Stimulated activated CD4-positive, alpha-beta T cell treated with anti-CD3 and anti-CD28 coated beads, Interleukin-15, amount 100 ng/mL, for 1 hour (primary cell): ENCODE measurements around the gene PIP4K2C.
"Not testable (repeated sequence)": the region's sequence is repeated elsewhere in the genome, so short reads cannot be mapped to it uniquely, and the experiment has no call there.

Experiments
- DNase-seq, 2 donors: peaks; one replicate each; pipeline ENCODE4 v3.0.0-alpha.2; 2020; ENCODE audit warnings: low read depth in 1 of 2, low spot score in 1 of 2

The PIP4K2C gene

GRCh38 chr12:57609101-57609780, 18.2 kb downstream of the PIP4K2C start:
- DNase-seq = no peak

- DNase-seq = no peak
Measured at GRCh38 chr12:57609781-57610553, 19.0 kb downstream of the PIP4K2C start.

- DNase-seq = no peak
Measured at GRCh38 chr12:57610554-57611107, 19.6 kb downstream of the PIP4K2C start.

DNA sequence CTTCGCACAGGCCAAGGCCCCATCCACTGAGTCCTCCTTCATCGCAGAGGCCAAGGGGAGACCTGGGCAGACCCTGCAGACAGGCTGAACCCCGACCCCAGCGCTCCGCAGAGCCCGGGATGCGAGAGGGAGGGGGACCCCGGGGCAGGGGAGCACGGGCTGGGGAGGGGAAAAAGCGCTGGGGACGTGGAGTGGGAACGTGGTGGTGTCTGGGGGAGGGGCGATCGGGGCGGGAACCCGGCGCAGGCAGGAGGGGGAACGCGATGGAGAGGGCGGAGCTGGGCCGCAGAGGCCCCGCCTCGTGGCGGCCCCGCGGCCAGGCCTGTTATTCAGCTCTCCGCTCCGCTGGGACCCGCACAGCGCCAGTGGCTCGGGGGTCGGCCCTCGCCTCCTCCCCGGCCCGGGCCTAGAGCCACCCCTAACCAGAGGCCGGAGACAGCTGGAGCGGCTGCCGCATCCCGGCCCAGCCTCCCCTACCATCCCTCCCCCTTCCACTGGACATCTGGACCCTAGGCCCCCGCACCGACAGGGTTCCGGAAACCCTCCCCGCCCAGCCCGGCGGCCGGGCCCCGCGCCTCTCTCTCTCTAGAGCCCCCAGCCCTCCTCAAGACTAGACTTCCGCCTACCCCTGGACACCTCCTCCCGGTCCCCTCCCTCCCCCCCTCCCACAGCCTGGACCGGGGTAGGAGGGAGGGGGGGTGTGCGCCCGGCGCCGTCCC, 20.3 kb downstream of the PIP4K2C start, which contains the start of gene ARHGEF25:
ARHGEF25 (plus strand) TSS at position 328 of the 719 bp plus-strand sequence. CDS start 460 bp downstream, outside the sequence.
- peak in 1 of 2 donors; percentile 45 for DNase-seq

- DNase-seq = no peak
Measured at GRCh38 chr12:57611827-57612710, 21.1 kb downstream of the PIP4K2C start.

DNA sequence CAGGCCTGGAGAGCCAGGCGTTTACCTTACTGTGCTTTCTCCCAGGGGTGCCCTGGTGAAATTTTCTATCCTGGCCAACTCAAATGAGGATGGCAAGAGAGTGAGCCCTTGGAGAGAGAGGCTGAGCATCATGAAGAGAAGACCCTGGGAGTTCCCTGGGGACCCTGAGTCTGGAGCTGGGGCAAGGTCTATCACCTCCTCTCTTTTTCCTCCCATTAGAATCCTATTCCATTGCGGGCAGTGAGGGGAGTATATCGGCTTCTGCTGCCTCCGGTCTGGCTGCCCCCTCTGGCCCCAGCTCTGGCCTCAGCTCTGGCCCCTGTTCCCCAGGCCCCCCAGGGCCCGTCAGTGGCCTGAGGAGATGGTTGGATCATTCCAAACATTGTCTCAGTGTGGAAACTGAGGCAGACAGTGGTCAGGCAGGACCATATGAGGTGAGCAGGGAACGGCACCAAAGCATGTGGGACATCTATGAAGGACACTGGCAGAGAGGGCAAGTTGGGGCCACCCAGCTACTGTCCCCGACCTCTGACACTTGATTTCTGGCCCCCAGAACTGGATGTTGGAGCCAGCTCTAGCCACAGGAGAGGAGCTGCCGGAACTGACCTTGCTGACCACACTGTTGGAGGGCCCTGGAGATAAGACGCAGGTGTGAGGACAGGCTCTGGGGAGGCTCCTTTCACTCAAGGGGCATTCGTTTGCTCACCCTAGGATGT, 21.9 kb downstream of the PIP4K2C start:
- no peak for DNase-seq

DNA sequence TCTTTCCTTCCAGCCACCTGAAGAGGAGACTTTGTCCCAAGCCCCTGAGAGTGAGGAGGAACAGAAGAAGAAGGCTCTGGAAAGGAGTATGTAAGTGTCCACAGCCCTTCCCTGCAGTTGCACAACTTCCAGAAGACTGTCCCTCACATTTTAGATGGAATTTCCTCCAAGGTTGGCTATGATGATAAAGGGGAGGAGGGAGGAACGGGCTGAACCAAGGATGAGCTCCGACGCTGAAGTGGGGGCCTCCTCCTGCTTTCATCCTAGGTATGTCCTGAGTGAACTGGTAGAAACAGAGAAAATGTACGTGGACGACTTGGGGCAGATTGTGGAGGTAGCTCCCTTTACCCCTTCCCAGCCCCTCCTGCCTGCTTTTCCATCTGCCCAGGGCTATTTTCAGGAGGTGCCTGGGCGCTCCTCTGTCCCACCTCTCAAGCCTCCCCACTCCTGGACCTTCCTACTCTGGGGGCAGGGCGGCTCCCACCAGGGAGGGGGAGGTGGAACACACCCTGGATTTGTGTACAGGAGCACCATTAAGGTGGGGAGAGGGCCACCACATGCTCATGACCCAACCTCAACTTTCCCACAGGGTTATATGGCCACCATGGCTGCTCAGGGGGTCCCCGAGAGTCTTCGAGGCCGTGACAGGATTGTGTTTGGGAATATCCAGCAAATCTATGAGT, 22.6 kb downstream of the PIP4K2C start:
- no peak for DNase-seq

- DNase-seq = no peak
Measured at GRCh38 chr12:57614178-57614947, 23.4 kb downstream of the PIP4K2C start.

DNA sequence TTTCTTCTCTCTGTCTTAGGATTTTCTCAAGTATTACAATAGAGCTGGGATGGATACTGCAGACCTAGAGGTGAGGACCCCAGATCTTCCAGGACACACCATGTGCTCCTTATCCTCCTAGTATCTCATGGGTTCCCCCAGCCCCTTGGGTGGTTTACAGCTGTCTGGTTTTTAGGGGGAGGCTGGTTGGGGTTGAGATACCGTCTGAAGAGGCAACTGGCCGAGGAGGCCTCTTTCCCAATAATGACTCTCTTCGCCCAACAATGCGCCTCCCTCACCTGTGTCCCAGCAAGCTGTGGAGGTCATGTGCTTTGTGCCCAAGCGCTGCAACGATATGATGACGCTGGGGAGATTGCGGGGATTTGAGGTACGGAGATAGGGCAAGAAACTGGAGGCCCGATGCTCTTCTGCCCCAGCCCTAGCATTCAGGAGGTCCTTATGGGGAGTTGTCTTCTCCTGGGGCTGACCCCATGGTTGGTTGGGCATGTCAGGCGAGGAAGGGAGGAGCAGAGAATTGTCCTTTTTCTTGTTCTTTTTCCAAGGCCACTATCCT, 24.0 kb downstream of the PIP4K2C start:
- no peak for DNase-seq

GRCh38 chr12:57615637-57616036, 24.6 kb downstream of the PIP4K2C start:
- no peak for DNase-seq

GRCh38 chr12:57616383-57617101, 25.6 kb downstream of the PIP4K2C start:
- DNase-seq = no peak

GRCh38 chr12:57617942-57618341, 26.9 kb downstream of the PIP4K2C start:
- no peak for DNase-seq

- not testable (repeated sequence) for DNase-seq
Measured at GRCh38 chr12:57618431-57618830, 27.4 kb downstream of the PIP4K2C start.

DNA sequence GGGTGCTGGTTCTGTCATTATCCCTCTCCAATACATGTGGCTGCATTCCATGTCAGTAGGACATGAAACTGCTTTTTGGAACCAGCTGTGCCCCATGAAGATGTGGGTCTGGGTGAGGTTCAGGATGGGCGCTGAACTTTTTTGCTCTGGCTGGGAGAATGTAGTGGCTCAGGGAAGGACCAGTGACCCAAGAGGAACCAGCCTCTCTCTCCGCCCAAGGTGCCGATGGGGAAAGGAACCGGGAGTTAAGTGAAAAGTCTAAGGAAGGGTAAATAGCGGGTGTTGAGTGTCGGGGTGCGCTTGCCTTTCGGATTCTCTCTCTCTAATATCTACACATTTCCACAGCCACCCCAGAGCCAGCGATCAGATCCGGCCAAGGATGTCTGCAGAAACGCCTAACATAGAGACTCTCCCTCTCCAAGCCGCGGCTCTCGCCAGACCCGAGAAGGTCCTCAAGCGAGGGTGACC, 28.0 kb downstream of the PIP4K2C start:
- no peak for DNase-seq

- DNase-seq = no peak
Measured at GRCh38 chr12:57619434-57620244, 28.6 kb downstream of the PIP4K2C start.

DNA sequence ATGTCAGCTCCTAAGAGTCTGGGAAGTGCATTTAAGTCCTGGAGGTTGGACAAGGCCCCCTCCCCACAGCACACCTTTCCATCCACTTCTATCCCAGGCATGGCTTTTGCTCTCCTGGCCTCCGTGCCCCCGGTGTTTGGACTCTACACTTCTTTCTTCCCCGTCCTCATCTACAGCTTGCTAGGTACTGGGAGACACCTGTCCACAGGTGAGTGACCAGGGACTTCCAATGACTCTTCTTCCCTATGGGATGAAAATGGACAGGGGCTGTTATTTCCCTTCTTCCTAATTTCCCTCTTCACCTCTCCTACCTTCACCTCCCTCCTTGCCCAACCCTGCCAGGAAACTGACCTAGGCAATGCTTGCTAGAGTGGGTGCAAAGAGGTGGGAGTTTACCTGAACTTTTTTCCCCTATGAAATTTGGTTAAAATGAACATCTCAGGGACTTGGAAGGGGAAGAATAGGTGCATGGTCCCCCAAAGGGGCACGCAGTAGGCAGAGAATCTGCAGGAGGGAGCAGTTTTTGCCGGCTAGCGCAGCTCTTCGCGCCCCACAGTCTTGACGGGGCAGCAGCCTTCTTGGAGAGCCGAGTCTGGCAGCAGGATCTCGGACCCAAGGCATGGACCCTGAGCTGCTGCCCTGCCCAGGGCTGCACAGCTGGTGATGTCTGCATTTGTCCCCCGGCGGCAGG, 29.4 kb downstream of the PIP4K2C start:
- DNase-seq = no peak
